GM18858 (cell line): ENCODE measurements around the gene ACOT7.
"Not testable (repeated sequence)": the region's sequence is repeated elsewhere in the genome, so short reads cannot be mapped to it uniquely, and the experiment has no call there.

Experiments used
- ATAC-seq: cut with Tn5 transposase; IDR thresholded peaks from one replicate; pipeline ENCODE4 v1.9.1; 2021; ENCODE audit not compliant: unreplicated experiment

ACOT7 gene

GRCh38 chr1:6317098-6317760 is 76.3 kb downstream of the ACOT7 start:
- ATAC-seq = no peak

- ATAC-seq = no peak
Measured at GRCh38 chr1:6316240-6317097, 77.1 kb downstream of the ACOT7 start.

GRCh38 chr1:6314503-6314902 is 79.1 kb downstream of the ACOT7 start:
- no peak for ATAC-seq

DNA sequence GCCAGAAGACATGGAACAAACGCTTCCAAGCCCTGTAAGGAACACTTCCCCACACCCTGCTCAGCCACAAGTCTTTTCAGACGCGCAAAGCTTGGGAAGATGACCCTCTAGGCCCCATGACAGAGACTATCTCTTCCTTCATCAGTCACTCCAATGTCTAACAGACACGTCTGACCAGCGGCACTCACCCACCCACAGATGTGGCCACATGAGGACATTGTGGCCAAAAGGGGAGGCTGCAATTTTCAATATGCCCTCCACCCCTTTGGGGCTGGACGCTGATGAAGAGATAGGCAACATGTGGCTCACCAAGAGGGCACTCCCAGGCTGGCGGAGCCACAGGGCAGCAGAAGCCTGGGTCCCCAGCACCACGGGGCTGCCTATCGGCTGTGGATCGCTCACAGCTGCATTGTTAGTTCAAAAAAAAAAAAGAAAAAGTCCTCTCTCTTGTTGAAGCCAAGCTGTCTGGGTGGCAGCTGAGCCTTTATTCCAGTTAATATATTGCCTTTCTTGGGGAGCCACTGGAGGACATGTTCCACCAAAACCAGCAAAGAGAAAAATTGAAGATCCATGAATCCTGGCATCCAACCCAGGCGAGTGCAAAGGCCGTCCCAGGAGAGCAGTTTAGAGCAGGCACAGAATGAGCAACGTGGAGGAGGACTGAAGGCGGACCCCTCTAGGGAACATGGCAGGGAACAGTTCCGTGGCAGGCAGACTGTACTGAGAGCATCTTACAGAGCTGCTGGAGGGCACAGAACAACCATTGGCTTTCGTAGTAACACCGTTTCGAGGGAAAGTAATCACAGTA is 80.0 kb downstream of the ACOT7 start:
- ATAC-seq = no peak

DNA sequence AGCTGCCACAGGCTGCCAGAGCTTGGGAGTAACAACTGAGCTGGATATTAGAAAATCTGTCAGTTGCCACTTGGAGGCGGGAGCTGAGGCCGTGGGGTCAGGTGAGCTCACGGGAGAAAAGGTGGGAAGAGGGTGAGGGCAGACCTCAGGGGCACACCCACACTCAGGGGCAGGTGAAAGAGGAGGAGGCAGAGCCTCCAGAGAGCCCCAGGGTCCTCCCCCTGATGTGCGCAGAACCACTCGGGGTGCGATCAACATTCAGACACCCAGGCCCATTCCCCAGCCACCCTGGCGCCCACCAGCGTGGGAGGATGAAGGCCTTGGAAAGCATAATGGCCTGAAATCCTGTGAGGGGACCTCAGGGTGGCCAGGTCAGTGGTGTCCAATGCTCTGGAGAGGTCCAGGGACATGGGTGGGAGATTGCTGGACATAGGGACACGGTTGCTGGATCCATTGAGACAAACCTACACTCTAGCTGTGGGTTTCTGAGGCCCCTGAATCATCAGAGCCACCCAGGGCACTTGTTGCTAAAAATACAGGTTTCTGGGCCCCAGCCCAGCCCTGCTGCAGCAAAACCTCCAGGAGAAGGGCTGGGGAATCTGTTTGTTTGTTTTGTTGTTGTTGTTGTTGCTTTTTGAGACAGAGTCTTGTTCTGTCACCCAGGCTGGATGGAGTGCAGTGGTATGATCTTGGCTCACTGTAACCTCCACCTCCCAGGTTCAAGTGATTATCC is 83.3 kb downstream of the ACOT7 start:
- no peak for ATAC-seq

GRCh38 chr1:6309564-6309963 is 84.0 kb downstream of the ACOT7 start:
- no peak for ATAC-seq

DNA sequence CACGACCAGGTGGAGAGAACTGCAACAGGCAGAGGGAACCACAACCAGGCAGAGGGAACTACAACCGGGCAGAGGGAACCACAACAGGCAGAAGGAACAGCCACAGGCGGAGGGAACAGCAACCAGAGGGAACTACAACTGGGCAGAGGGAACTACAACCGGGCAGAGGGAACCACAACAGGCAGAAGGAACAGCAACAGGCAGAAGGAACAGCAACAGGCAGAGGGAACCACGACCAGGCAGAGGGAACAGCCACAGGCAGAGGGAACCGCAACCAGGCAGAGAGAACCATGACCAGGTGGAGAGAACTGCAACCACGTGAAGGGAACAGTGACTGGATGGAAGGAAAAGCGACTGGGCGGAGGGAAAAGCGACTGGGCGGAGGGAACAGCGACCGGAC is 85.1 kb downstream of the ACOT7 start:
- no peak for ATAC-seq

- not testable (repeated sequence) for ATAC-seq
Measured at GRCh38 chr1:6307682-6308081, 85.9 kb downstream of the ACOT7 start.

DNA sequence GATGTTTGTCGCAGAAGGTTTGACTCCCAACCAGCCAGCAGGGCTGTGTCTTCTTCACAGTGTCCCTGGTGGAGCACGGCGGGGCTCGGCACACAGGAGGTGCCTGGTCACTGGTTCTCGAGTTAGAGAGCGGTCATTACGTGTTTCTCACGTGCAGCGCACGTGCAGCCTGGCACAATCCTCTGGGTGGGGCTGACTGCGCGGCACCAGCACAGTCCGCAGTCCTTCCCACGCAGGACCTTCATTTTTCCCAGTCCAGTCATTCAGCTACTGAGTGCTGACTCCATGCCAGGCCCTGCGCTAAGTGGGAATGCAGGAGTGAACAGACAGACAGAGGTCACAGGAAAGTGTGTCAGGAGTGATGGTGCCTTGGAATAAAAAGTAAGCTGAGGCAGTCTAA is 86.5 kb downstream of the ACOT7 start:
- ATAC-seq = no peak

DNA sequence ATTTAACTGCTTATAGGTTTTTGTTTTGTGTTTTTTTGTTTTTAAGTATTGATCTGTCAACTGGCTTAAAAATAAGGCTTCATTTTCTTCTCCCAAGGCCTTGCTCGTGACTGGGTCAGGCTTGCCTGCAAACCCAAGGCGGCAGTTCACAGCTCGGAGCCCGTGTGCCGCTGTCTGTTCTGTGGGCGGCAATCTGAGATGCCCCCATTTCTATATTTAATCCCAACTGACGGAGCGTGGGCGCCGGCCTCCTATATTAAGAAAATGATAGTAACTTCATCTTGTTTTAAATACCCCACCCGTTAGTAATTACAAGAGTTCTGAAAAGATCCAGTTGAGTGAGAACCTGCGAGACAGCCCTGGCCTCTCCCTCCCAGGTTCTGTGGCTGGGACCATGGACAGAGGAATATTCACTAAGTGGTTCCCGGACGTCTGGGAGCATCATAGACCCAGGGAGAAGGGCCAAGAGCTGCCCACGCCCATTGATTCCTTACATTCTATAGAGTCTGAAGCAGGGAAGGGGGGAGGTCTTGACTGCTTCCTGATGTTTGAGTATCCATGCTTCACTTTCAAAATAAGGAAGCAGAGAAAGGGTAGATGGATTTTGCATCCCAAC is 90.1 kb downstream of the ACOT7 start:
- ATAC-seq = no peak

GRCh38 chr1:6302568-6302967 is 91.0 kb downstream of the ACOT7 start:
- no peak for ATAC-seq

GRCh38 chr1:6301526-6301925 is 92.0 kb downstream of the ACOT7 start:
- no peak for ATAC-seq

DNA sequence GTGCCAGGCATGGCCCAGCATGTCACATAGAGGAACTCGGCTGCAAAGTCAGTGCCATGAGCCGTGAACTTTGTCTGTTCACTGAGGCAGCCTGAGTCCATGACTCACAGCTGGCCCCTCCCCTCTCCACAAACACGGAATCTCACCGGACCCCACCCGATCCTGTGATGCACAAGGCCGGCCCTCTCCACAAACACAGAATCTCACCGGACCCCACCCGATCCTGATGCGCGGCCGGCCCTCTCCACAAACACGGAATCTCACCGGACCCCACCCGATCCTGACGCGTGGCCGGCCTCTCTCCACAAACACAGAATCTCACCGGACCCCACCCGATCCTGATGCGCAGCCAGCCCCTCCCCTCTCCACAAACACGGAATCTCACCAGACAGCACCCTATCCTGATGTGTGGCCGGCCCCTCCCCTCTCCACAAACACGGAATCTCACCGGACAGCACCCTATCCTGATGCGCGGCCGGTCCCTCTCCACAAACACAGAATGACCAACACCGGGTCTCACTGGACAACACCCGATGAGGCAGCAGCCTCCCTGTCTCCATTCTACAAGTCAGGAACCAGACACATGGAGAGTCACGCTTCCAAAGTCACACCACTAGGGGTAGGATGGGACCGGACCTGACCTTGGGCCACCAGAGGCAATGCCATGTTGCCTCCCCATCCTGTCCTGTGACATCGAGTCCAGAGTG is 93.1 kb downstream of the ACOT7 start:
- ATAC-seq = no peak

DNA sequence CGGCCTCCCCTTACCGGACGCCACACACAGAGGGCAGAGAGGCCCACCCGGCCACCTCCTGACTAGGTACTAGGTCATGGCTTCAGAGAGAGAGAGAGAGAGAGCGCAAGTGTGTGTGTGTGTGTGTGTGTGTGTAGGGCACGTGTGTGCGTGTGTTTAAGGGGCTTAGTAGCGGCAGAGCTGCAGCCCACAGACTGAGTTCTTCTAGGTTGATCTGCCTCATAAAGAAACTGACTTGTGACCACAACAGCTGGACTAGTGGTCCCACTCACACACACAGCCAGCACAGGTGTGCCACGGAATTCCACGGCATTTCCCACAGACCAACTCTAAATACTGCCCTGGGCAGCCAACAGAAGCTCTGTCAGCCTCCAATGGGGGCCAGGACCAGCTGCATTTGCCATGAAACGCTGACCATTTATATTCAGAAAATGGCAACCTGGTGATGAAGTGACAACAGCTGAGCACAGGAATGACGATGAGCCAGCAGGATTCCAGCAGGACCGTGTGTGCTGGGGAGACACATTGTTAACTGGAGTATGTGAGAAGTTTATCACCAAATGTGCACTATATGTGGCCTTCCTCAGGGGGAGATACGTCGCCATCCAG is 93.9 kb downstream of the ACOT7 start:
- no peak for ATAC-seq

GRCh38 chr1:6298940-6299465 is 94.6 kb downstream of the ACOT7 start:
- ATAC-seq = no peak

DNA sequence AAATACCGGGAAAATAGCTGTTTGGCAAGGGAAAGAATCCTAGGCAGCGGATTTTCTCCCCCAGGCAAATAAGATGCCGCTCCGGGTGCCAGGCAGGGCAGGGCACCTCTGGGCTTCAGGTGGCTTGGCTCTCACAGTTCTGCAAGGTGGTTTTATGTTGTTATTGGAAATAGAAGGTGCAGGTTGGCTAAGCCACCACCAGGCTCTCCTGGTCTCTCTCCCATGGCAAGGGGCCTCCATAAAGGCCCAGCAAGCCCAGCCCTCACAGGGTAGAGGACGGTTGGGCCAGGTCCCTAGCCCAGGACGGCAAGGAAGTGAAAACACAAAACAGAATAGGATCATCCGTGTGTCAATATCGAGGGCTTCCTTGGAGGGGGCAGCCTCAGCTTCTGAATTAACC is 95.0 kb downstream of the ACOT7 start:
- no peak for ATAC-seq

- no peak for ATAC-seq
Measured at GRCh38 chr1:6295910-6296309, 97.7 kb downstream of the ACOT7 start.

GRCh38 chr1:6294890-6295556 is 98.5 kb downstream of the ACOT7 start:
- no peak for ATAC-seq
